Activated CD4-positive, alpha-beta T cell treated with anti-CD3 and anti-CD28 coated beads, Interleukin-2, amount 50 U/mL, for 1 hour (primary cell): Measurements from ENCODE around the gene PCDHGC4.

Experiments used
- DNase-seq: peaks from one replicate; pipeline ENCODE4 v3.0.0-alpha.2; 2020

The PCDHGC4 gene

DNA sequence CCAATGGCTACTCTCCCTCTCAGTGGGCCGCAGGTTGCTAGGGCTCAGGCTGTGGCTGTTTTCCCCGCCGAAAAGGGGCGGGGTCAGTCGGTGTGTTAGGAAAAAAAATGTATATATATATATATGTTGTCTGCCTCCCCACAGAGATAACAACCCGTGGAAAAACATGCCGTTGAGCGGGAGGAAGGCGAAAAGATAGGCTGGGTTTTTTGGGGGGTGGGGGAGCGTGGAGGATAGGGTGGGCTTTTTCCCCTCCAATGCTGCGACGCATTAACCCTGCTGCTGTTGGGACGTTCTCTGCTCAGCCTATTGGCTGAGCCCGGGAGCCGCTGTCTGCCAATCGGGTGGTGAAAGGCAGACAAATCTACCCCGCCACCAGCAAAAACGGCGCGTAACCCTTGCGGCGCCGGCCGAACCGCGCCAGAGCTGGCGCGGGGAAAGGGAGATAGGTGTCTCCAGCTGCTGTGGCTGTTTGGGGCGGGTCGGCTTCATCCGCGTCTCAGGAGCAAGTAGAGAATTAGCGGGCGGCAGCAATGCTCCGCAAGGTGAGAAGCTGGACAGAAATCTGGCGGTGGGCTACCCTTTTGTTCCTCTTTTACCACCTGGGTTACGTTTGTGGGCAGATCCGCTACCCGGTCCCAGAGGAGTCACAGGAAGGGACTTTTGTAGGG is at the start of gene PCDHGC4:
PCDHGC4 (plus strand) TSS at position 390 of the 671 bp plus-strand sequence; CDS start at position 534, 144 bp downstream.
- no peak for DNase-seq

DNA sequence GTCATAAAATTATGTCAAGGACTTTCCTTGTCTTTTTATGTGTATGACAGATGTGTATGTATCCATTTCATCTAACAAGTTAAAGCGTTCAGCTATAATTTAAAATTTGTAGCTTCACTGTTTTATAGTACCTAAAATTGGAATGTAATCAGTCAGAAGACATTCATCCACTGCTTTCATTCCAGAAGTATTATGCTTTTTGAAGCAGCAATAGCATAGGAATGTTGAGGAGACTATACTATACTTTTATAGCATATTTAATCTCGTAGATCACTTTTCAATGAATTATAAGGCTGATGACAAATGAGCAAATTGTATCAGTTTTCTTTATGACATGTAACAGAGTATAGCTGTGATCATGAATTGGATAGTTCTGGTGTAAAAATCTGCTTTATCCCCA is 47.6 kb upstream of the PCDHGC4 start:
- DNase-seq = no peak

DNA sequence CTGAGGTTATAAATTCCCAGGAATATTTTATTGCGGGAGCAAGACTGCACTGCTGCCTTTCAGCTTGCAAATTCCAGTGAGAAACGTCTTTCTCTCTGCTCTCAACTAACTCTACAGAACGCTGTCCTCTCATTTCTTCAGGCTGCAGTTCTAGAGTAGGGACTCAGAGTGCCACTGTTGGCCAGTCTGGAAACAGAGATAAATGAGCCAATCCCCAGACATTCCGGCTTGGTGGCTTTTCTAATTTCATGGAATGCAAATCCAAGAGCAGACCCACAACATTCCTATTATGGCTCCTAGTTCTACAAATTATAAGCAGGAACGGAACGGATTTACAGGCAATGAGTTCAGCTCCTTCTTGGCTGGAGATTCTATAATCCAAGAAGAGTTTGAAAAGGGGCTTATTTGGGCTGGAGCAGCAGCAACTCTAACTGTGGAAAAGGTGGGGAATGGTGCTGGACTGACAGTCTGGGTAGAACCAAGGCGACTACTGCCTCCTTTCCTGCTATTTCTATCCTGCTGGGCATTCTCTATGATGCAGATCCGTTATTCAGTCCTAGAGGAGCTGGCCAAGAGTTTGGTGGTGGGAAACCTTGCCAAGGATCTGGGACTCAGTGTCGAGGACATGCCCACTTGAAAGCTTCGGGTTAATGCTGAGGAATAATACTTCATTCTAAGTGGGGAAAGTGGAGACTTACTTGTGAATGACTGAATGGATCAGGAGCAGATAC is 45.3 kb upstream of the PCDHGC4 start:
- DNase-seq = no peak

DNA sequence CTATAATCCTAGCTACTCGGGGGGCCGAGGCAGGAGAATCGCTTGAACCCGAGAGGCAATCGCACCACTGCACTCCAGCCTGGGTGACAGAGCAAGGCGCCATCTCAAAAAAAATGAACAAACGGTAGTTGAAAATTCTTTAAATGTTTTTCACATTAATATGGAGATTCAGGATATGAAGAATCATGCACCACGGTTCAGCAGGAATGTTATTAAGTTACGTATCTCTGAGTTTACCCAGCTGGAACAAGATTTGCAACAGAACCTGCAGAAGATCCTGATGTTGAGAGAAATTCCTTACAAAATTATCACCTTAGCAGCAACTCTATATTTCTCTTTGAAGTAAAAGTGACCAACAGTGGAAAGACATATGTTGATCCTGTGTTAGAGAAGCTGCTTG is 44.5 kb upstream of the PCDHGC4 start:
- no peak for DNase-seq

DNA sequence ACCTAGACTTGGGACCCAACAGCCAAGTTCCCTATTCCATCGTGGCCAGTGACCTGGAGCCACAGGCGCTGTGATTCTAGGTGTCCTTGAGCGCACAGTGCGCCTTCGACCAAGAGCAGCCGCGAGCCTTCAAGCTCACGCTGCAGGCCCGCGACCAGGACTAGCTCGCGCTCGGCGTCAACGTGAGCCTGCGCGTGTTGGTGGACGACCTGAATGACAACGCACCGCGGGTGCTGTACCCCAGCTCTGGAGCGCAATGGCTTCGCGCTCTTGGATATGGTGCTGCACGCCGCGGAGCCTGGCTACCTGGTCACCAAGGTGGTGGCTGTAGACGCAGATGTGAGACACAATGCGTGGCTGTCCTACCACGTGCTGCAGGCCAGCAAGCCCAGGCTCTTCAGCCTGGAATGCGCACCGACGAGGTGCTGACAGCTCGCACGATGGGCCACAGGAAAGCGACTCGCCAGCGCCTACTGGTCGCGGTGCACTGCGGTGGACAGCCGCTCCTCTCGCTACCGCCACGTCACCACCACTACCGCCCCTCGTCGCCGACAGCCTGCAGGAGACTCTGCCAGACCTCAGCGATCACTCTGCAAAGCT is 43.2 kb upstream of the PCDHGC4 start:
- DNase-seq = no peak

DNA sequence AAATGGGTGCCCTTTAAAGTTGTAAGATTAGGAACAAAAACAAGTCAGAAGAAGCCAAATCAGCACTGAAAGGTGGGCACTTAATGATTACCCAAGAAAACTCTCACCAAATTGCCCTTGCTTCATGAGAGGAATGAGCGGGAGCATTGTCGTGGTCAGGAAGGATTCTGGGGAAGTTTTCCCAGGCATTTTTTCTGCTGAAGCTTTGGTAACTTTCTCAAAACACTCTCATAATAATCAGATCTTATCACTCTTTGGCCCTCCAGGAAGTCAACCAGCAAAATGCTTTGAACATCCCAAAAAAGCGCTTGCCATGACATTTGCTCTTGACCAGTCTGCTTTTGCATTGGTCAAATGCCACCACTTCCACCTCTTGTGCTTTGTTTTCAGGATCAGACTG is 19.5 kb upstream of the PCDHGC4 start:
- no peak for DNase-seq

DNA sequence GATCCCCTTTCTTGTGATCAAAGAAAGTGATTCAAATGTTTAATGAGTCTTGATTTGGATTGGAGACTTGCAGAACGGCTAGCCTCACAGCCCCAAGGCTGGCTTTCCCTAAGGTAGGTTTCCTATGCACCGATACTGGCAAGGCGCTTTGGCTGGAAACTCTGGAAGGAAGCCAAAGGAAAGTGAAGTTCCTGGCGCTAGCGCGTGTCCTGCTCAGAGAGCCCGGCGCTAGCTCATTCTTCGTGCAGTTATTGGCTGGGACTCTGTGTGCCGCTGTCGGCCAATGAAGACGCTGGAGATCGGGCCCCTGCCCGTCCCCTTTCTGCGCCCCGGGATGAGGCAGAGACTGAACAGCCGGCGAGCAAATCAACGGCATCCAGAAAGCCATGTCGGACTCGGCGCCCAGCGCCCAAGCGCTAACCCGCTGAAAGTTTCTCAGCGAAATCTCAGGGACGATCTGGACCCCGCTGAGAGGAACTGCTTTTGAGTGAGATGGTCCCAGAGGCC is 9.2 kb upstream of the PCDHGC4 start, which contains the start of gene PCDHGC3:
PCDHGC3 (plus strand) TSS at position 342 of the 507 bp plus-strand sequence; CDS start at position 493, 151 bp downstream.
- peak; percentile 15 for DNase-seq

DNA sequence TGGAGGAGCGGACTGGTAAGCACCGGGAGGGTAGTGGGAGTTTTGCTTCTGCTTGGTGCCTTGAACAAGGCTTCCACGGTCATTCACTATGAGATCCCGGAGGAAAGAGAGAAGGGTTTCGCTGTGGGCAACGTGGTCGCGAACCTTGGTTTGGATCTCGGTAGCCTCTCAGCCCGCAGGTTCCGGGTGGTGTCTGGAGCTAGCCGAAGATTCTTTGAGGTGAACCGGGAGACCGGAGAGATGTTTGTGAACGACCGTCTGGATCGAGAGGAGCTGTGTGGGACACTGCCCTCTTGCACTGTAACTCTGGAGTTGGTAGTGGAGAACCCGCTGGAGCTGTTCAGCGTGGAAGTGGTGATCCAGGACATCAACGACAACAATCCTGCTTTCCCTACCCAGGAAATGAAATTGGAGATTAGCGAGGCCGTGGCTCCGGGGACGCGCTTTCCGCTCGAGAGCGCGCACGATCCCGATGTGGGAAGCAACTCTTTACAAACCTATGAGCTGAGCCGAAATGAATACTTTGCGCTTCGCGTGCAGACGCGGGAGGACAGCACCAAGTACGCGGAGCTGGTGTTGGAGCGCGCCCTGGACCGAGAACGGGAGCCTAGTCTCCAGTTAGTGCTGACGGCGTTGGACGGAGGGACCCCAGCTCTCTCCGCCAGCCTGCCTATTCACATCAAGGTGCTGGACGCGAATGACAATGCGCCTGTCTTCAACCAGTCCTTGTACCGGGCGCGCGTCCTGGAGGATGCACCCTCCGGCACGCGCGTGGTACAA is 8.5 kb upstream of the PCDHGC4 start:
- no peak for DNase-seq

DNA sequence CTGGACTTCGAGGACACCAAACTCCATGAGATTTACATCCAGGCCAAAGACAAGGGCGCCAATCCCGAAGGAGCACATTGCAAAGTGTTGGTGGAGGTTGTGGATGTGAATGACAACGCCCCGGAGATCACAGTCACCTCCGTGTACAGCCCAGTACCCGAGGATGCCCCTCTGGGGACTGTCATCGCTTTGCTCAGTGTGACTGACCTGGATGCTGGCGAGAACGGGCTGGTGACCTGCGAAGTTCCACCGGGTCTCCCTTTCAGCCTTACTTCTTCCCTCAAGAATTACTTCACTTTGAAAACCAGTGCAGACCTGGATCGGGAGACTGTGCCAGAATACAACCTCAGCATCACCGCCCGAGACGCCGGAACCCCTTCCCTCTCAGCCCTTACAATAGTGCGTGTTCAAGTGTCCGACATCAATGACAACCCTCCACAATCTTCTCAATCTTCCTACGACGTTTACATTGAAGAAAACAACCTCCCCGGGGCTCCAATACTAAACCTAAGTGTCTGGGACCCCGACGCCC is 7.7 kb upstream of the PCDHGC4 start:
- no peak for DNase-seq

DNA sequence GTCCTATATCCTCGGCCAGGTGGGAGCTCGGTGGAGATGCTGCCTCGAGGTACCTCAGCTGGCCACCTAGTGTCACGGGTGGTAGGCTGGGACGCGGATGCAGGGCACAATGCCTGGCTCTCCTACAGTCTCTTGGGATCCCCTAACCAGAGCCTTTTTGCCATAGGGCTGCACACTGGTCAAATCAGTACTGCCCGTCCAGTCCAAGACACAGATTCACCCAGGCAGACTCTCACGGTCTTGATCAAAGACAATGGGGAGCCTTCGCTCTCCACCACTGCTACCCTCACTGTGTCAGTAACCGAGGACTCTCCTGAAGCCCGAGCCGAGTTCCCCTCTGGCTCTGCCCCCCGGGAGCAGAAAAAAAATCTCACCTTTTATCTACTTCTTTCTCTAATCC is 7.0 kb upstream of the PCDHGC4 start:
- no peak for DNase-seq

DNA sequence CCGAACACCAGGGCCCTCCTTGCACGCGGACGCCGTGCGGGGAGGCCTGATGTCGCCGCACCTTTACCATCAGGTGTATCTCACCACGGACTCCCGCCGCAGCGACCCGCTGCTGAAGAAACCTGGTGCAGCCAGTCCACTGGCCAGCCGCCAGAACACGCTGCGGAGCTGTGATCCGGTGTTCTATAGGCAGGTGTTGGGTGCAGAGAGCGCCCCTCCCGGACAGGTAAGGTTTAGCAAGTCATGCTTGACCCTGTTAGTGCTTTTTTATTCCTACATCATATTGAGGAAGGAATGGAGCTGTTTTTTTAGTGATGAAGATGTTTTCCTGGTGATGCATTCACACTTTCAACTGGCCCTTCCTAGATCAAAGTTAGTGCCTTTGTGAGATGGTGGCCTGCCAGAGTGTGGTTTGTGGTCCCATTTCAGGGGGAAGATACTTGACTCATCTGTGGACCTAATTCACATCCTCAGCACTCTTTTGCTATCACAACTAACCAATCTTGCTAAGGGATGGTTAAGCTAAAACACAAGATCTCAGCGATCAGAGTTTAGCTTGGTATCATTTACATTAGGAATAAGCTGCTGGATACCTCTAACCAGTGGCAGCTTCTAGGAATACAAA is 6.4 kb upstream of the PCDHGC4 start:
- DNase-seq = no peak

DNA sequence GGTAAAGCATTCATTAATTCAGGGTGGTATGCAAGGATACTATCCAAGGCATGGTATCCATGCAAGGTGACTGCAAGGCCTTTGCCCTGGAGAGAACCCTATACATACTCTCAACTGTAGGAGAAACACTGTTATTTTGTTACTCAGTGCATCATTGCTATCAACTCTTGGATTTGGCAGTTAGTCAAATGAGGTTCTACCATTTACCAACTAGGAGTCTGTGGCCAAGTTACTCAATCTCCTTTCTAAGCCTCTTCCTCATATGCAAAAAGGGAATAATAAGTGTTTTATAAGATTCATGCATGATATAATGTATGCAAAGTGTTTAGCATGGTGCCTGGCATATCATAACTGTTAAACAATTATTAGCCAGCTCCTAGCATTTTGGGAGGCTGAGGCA is 5.1 kb upstream of the PCDHGC4 start:
- no peak for DNase-seq

DNA sequence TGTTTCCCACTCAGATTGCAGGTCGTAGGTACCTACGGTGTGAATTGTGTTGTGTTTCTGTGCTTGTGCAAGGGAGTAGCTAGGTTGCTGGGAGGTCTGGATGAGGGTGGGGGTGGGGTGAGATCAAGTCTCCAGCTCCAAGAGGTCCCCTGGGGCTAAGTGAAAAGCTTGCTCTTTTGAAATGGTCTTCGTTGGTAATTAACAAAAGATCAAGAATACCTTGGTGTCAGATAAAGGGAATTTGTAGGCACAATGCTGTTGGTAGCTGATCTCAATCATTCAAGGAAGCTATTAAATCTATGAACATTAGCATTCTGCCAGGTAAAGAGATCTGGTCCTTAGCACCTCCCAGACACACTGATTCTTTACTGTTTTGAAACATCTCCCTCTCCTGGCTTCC is 928 bp upstream of the PCDHGC4 start:
- DNase-seq = no peak

DNA sequence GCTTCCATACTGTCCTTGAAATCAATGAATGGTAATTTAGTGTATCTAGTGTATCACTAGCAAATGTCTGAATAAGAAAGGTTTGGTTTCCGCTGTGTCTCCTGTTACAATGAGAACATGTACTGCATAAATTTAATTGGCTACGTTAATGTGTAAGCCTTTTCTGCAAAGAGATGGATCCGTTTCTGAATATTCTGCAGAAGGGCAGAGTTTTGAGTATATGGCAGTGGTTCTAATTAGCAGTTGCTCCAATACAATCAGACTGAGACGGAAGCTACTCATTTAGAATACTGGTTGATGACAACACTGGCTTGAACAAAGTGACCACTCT is 555 bp upstream of the PCDHGC4 start:
- no peak for DNase-seq

DNA sequence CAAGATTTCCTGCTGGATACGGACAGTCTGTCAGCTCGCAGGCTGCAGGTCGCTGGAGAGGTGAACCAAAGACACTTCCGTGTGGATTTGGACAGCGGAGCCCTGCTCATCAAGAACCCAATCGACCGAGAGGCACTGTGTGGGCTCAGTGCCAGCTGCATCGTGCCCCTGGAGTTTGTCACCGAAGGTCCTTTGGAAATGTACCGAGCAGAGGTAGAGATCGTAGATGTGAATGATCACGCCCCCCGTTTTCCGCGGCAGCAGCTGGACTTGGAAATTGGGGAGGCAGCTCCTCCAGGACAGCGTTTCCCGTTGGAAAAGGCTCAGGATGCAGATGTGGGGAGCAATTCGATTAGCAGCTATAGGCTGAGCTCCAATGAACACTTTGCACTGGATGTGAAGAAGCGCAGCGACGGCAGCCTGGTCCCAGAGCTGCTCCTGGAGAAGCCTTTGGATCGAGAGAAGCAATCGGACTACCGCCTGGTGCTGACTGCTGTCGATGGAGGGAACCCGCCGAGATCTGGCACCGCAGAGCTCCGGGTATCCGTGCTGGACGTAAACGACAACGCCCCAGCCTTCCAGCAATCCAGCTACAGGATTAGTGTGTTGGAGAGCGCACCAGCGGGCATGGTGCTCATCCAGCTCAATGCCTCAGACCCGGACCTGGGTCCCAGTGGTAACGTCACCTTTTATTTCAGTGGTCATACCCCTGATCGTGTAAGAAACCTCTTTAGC is 658 bp downstream of the PCDHGC4 start:
- DNase-seq = no peak

DNA sequence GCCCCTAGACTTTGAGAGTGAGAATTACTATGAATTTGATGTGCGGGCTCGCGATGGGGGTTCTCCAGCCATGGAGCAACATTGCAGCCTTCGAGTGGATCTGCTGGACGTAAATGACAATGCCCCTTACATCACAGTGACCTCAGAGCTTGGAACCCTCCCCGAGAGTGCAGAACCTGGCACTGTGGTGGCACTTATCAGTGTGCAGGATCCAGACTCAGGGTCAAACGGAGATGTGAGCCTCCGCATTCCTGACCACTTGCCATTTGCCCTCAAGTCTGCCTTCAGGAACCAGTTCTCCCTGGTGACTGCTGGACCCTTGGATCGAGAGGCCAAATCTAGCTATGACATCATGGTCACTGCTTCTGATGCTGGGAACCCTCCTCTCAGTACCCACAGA is 1.3 kb downstream of the PCDHGC4 start:
- no peak for DNase-seq

DNA sequence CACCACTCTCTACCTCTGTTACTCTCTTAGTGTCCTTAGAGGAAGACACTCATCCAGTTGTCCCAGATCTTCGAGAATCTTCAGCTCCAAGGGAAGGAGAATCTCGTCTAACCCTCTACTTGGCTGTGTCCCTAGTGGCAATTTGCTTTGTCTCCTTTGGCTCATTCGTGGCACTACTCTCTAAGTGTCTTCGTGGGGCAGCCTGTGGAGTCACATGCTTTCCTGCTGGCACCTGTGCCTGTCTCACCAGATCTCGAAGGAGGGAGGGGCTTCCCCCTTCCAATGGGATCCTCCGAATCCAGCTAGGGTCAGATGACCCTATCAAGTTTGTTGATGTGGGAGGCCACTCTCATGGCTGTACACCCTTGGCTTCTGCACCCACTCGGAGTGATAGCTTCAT is 2.3 kb downstream of the PCDHGC4 start:
- no peak for DNase-seq

DNA sequence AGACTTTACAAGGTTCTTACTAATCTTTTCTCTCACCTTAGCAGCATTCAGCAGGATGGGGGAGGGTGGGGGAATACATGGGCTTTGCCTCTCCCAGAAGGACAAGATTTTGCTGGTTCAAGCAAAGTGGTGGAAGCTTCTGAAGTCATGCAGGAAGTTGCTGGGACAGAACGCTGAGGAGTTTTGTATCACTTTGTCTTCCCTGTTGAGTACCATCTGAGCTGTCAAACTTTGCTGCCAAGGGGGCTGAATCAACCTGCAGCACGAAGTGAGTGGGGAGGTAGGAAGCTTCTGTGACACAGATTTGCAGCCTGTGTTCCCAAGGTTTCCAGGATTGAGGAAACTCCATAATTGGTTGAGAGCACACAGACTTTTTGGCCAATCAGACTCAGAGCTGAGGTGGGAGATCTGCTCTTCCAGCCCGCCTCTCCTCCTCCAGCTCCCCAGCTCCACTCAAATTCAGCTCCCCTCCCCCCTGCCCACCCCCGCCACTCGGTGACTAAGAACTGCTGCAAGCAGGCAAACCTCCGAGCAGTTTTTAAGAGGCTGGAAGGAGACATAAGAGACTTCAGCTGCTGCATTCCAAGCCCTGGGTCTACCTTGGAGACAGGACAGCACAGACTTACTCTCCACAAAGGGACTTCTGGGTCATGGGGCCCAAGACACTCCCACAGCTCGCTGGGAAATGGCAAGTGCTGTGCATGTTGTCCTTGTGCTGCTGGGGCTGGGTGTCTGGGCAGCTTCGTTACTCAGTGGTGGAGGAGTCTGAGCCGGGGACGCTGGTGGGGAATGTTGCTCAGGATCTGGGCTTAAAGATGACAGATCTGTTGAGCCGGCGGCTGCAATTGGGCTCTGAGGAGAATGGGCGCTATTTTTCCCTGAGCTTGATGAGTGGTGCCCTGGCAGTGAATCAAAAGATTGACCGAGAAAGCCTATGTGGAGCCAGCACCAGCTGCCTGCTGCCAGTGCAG is 4.0 kb downstream of the PCDHGC4 start, which contains the start of gene PCDHGC5:
PCDHGC5 (plus strand) TSS at position 491 of the 971 bp plus-strand sequence; CDS start at position 651, 160 bp downstream.
- no peak for DNase-seq

DNA sequence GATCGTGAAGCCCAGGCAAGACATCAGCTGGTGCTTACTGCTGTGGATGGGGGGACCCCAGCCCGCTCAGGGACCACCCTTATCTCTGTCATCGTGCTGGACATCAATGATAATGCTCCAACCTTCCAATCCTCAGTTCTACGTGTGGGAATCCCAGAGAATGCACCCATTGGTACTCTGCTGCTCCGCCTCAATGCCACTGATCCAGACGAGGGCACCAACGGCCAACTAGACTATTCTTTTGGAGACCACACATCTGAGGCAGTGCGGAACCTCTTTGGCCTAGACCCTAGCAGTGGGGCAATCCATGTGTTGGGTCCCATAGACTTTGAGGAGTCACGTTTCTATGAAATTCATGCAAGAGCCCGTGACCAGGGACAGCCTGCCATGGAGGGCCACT is 5.0 kb downstream of the PCDHGC4 start:
- no peak for DNase-seq

DNA sequence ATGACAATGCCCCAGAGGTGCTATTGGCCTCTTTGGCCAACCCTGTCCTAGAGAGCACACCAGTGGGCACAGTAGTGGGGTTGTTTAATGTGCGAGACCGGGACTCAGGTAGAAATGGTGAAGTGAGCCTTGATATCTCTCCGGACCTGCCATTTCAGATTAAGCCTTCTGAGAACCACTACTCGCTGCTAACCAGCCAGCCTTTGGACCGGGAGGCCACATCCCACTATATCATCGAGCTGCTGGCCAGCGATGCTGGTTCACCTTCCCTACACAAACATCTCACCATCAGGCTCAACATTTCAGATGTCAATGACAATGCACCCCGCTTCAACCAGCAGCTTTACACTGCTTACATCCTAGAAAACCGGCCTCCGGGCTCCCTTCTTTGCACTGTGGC is 5.4 kb downstream of the PCDHGC4 start:
- no peak for DNase-seq
